K562 (cell line): ENCODE measurements around the gene DAPP1. TPM values are rescaled to one million over a fixed set of nuclear protein-coding genes. Genes with fewer than 3 reads are reported as not detected.

Experiments used
- ATAC-seq: fragments of 200-7000 bp; cut with Tn5 transposase; 3 replicates; pipeline ENCODE4 v1.9.1; 2020; ENCODE audit warnings: moderate library complexity
- BruUV-seq: library from RNA; stranded (reverse); fragments of 400-500 nt; replicated peaks from 2 replicates; lab custom pipeline; 2021; lab: Mats Ljungman, UMichigan
- CTCF ChIA-PET: fragments of 300-600 bp; formaldehyde crosslinking; extraction: SDS; loops from one replicate; lab custom pipeline; 2021; ENCODE audit warnings: low intra/inter-chr PET ratio; lab: Yijun Ruan, JAX
- POLR2A ChIA-PET: fragments of 300-600, 350-650 bp; sonication (Branson Sonifier 250); formaldehyde crosslinking; extraction: SDS; loops from one replicate; lab custom pipeline; 2021; ENCODE audit warnings: antibody characterized with exemption, inconsistent platforms; lab: Yijun Ruan, JAX
- DNase-seq, 4 experiments: peaks; one replicate each; pipeline versions ENCODE4 v3.0.0 to v3.0.0-alpha.2; 2011 to 2018; ENCODE audit warnings: low spot score in 3 of 4, mixed read lengths in 3 of 4; ENCODE audit errors: extremely low read depth in 1 of 4
- FAIRE-seq: peaks from 2 replicates; lab custom pipeline; 2011; peaks lifted over from hg19 to GRCh38; lab: Jason Lieb, UNC
- H2AFZ ChIP-seq: 2 replicates; pipeline ENCODE4 v1.6.0; 2011; ENCODE audit warnings: low read depth, low read length, control low read depth, inconsistent platforms
- H3K27ac ChIP-seq: fragments of 200-600 bp; 3 replicates; pipeline ENCODE4 v1.8.0; 2011; ENCODE audit warnings: low read depth, mild to moderate bottlenecking, control low read depth, inconsistent platforms, low read length, moderate library complexity, mixed read lengths; ENCODE audit errors: extremely low read depth
- H3K27me3 ChIP-seq, 2 experiments: fragments of 300-600 bp in 1 of 2; 2 replicates in 1 of 2; 3 replicates in 1 of 2; pipeline versions ENCODE4 v1.6.0 to v1.8.0; 2011; ENCODE audit warnings: inconsistent platforms in 2 of 2, low read length in 2 of 2, mild to moderate bottlenecking in 1 of 2, mixed read lengths in 1 of 2, moderate library complexity in 1 of 2; ENCODE audit not compliant: control insufficient read depth in 2 of 2, insufficient read depth in 2 of 2
- H3K36me3 ChIP-seq: fragments of 300-600 bp; 3 replicates; pipeline ENCODE4 v1.8.0; 2011; ENCODE audit warnings: mild to moderate bottlenecking, low read length, inconsistent platforms; ENCODE audit not compliant: control insufficient read depth, insufficient read depth
- H3K4me1 ChIP-seq, 2 experiments: fragments of 200-600 bp in 1 of 2; replicated peaks in 1 of 2; 2 replicates in 1 of 2; 3 replicates in 1 of 2; pipeline versions ENCODE4 v1.5.1 to v1.8.0; 2011; ENCODE audit warnings: inconsistent platforms in 2 of 2, low read length in 2 of 2, mild to moderate bottlenecking in 1 of 2, mixed read lengths in 1 of 2, moderate library complexity in 1 of 2; ENCODE audit not compliant: control insufficient read depth in 2 of 2, insufficient read depth in 2 of 2
- H3K4me2 ChIP-seq: 2 replicates; pipeline ENCODE4 v1.6.1; 2011; ENCODE audit warnings: low read length, control low read depth, inconsistent platforms, mixed read lengths; ENCODE audit not compliant: insufficient read depth
- H3K4me3 ChIP-seq: fragments of 200-600 bp; sonication (generic), shearing (Covaris generic); 2 replicates; pipeline ENCODE4 v1.5.1; 2016; ENCODE audit warnings: control low read depth, inconsistent platforms
- H3K79me2 ChIP-seq: fragments of 200-600 bp; 3 replicates; pipeline ENCODE4 v1.8.0; 2011; ENCODE audit warnings: low read length, inconsistent platforms; ENCODE audit not compliant: control insufficient read depth, insufficient read depth
- H3K9ac ChIP-seq, 2 experiments: 2 replicates each; pipeline versions ENCODE4 v1.6.0 to v1.6.1; 2011; ENCODE audit warnings: low read depth in 2 of 2, low read length in 2 of 2, control low read depth in 1 of 2, inconsistent platforms in 1 of 2, mild to moderate bottlenecking in 1 of 2, mixed read lengths in 1 of 2; ENCODE audit not compliant: insufficient read depth in 1 of 2
- H3K9me1 ChIP-seq: one replicate; pipeline ENCODE4 v1.6.0; 2011; ENCODE audit warnings: inconsistent platforms, mild to moderate bottlenecking, low read length, moderate library complexity; ENCODE audit not compliant: control insufficient read depth, insufficient read depth
- H3K9me3 ChIP-seq: replicated peaks from 2 replicates; pipeline ENCODE4 v1.5.1; 2011; ENCODE audit warnings: low read depth, low read length, inconsistent platforms; ENCODE audit not compliant: control insufficient read depth, insufficient read depth
- H4K20me1 ChIP-seq: replicated peaks from 2 replicates; pipeline ENCODE4 v1.6.1; 2011; ENCODE audit warnings: low read length, inconsistent platforms, mixed read lengths; ENCODE audit not compliant: control insufficient read depth, insufficient read depth
- BRF1 ChIP-seq: IDR thresholded peaks from 3 replicates; pipeline ENCODE4 v1.6.1; 2011; ENCODE audit warnings: borderline replicate concordance, mild to moderate bottlenecking; ENCODE audit not compliant: insufficient read length; ENCODE audit errors: extremely low read depth
- CGGBP1 ChIP-seq: fragments of 250-450 bp; sonication (Bioruptor Pico); IDR thresholded peaks from 2 replicates; pipeline ENCODE4 v1.9.0; 2021; ENCODE audit warnings: mild to moderate bottlenecking
- CLOCK ChIP-seq: fragments of 250-450 bp; sonication (Bioruptor Pico); IDR thresholded peaks from 2 replicates; pipeline ENCODE4 v1.4.0; 2020; ENCODE audit warnings: mild to moderate bottlenecking, moderate library complexity, borderline replicate concordance
- FOXJ3 ChIP-seq: sonication (generic); formaldehyde crosslinking; IDR thresholded peaks from 2 replicates; pipeline ENCODE4 v1.4.0; 2020; ENCODE audit warnings: mild to moderate bottlenecking, missing genetic modification reagents
- GABPB2 ChIP-seq: fragments of 250-450 bp; sonication (Bioruptor Pico); conservative IDR thresholded peaks from 2 replicates; pipeline ENCODE4 v1.5.1; 2021; ENCODE audit warnings: mild to moderate bottlenecking
- GTF2F1 ChIP-seq: IDR thresholded peaks from 2 replicates; pipeline ENCODE4 v1.6.1; 2011; ENCODE audit warnings: low read depth, low read length, improper control_type of control experiment
- HDAC1 ChIP-seq, 2 experiments: fragments of 450-650 bp; IDR thresholded peaks; 2 replicates each; pipeline ENCODE4 v1.6.1; 2016 to 2017; ENCODE audit warnings: inconsistent platforms in 1 of 2, mild to moderate bottlenecking in 1 of 2, moderate library complexity in 1 of 2
- MYNN ChIP-seq, 2 experiments: sonication (generic); formaldehyde crosslinking in 1 of 2; IDR thresholded peaks; 2 replicates each; pipeline versions ENCODE4 v1.5.0 to v1.6.1; 2016 to 2020; ENCODE audit warnings: antibody characterized with exemption in 1 of 2, missing genetic modification reagents in 1 of 2
- POU5F1 ChIP-seq: fragments of 150-350 bp; IDR thresholded peaks from 2 replicates; pipeline ENCODE4 v1.6.1; 2014; ENCODE audit warnings: borderline replicate concordance, low read length, low read depth, mild to moderate bottlenecking; ENCODE audit not compliant: partially characterized antibody
- RB1 ChIP-seq: fragments of 450-650 bp; IDR thresholded peaks from 2 replicates; pipeline ENCODE4 v1.6.1; 2017; ENCODE audit warnings: low read depth, mild to moderate bottlenecking
- TAF9B ChIP-seq: fragments of 450-650 bp; IDR thresholded peaks from 2 replicates; pipeline ENCODE4 v1.6.1; 2018; ENCODE audit warnings: mild to moderate bottlenecking; ENCODE audit not compliant: partially characterized antibody
- TCF7 ChIP-seq: sonication (generic); IDR thresholded peaks from 2 replicates; pipeline ENCODE4 v1.6.1; 2016; ENCODE audit warnings: antibody characterized with exemption, borderline replicate concordance
- XRCC4 ChIP-seq: IDR thresholded peaks from one replicate; pipeline ENCODE4 v1.6.1; 2011; ENCODE audit not compliant: insufficient read depth, insufficient read length; ENCODE audit errors: extremely low read depth
- ZEB2 ChIP-seq: fragments of 450-650 bp; IDR thresholded peaks from 2 replicates; pipeline ENCODE4 v1.6.1; 2016
- ZKSCAN8 ChIP-seq: fragments of 200-800 bp; sonication (Bioruptor generic); IDR thresholded peaks from 2 replicates; pipeline ENCODE4 v1.6.1; 2016; ENCODE audit warnings: missing genetic modification characterization, missing compliant biosample characterization
- WGBS: fragments of 100-300 bp; shearing (Covaris generic); methylation state at CpG from one replicate; pipeline ENCODE4 v1.1.6; 2016; ENCODE audit warnings: low coverage, mixed read lengths; ENCODE audit not compliant: insufficient coverage; ENCODE audit errors: missing lambda C conversion rate; 5-methylcytosine and 5-hydroxymethylcytosine counted together
- in situ Hi-C: fragments of 300-500 bp; cut with MboI; formaldehyde crosslinking; loops from 4 replicates; pipeline ENCODE4 v1.15.0; 2018; ENCODE audit warnings: inconsistent platforms, mixed read lengths
- intact Hi-C: fragments of 100-400 bp; cut with micrococcal nuclease; formaldehyde crosslinking; loops from 2 replicates; pipeline ENCODE4 v1.14.2; 2022
- polyA plus RNA-seq, 8 experiments: library from polyadenylated mRNA; depleted of rRNA in 4 of 8; stranded (reverse) in 5 of 8; unstranded in 3 of 8; fragments of >200 nt; fragmentation: Nextera tagmentation in 2 of 8; fragmentation: Illumina TruSeq in 1 of 8; extraction: Ambion mirVana in 2 of 8; extraction: Trizol in 1 of 8; gene quantifications; 2 replicates each; pipeline versions ENCODE4 v1.2.1 to v1.2.3, GENCODE V29; 2011 to 2014; ENCODE audit warnings: inconsistent platforms in 1 of 8, missing spikeins in 1 of 8
- total RNA-seq, 7 experiments: library from RNA; depleted of rRNA in 6 of 7; stranded (reverse); fragments of >200 nt in 6 of 7; fragmentation: Illumina TruSeq in 2 of 7; extraction: Trizol in 2 of 7; gene quantifications; 2 replicates each; pipeline versions ENCODE4 v1.2.1 to v1.2.3, GENCODE V29; 2011 to 2021; ENCODE audit warnings: low replicate concordance in 1 of 7

DAPP1 gene
- total and polyA plus RNA-seq, 9 of the 15 experiments (the other 6 are each of a cell fraction or from before 2014, with no cell fraction given) = 1.9 to 7.2 (median 3.6) TPM

- no peak overlapping the region for H2AFZ ChIP-seq
- peaks cover 10% of the 10 kb centered on the region; the same call in 1 of the 2 replicates for H3K9me3 ChIP-seq
- no peak overlapping the region for H3K4me2 ChIP-seq
- CTCF ChIA-PET = no interaction called here
- no peaks in the 10 kb centered on the region for H3K27me3 ChIP-seq
- no peak overlapping the region for H3K4me3 ChIP-seq
- H3K9ac ChIP-seq = no peak overlapping the region
- in situ Hi-C loops (no loop called here), intact Hi-C loops (no loop called here)
- no peaks in the 10 kb centered on the region for H3K79me2 ChIP-seq
- FAIRE-seq (no peak), ATAC-seq (no peak), DNase-seq (no peak)
- no peak overlapping the region for H3K27ac ChIP-seq
- WGBS = 24% methylated on average over 3 of the region's 3 CpGs
- peaks cover 0 to 9% of the 10 kb centered on the region in 2 experiments; a peak in 3 of 5 replicates for H3K4me1 ChIP-seq
- H3K36me3 ChIP-seq = no peaks in the 10 kb centered on the region
- POLR2A ChIA-PET = interaction anchor here (0.6 to 0.9 kb wide), 2 partner anchors 18 to 162 kb away, joined by 3 read pairs; no protein-coding TSS in a partner anchor
- H4K20me1 ChIP-seq = no peaks in the 10 kb centered on the region
- BruUV-seq = no TSS peak
- H3K9me1 ChIP-seq = no peaks in the 10 kb centered on the region
- TF ChIP-seq GTF2F1 (no peak), GABPB2 (no peak), TCF7 (no peak), ZKSCAN8 (CRISPR knock-in tag) (no peak), XRCC4 (no peak), MYNN (IDR thresholded peaks at IDR 0.05) (no peak), MYNN (CRISPR knock-in tag; IDR thresholded peaks at IDR 0.05) (no peak), POU5F1 (no peak), BRF1 (no peak), CGGBP1 (CRISPR knock-in tag) (no peak), HDAC1 (IDR thresholded peaks at IDR 0.05) (no peak), CLOCK (CRISPR knock-in tag) (no peak), ZEB2 (no peak), FOXJ3 (CRISPR knock-in tag) (no peak), TAF9B (no peak), RB1 (no peak)
Measured at GRCh38 chr4:99824070-99824599, 7.5 kb downstream of the DAPP1 start.
